ENCODE results near the gene FBXO44. TPM values are rescaled to one million over a fixed set of nuclear protein-coding genes. Genes with fewer than 3 reads are reported as not detected.

Gene FBXO44
- total RNA-seq, 6 donors from 2014 or later, result 14.7 to 114 (median 18.0) TPM

GRCh38 chr1:11653861-11654136 lies 878 bp upstream of the FBXO44 start:
- no peak for DNase-seq
- 91% methylated on average over 6 of the region's 7 CpGs; no CpG with 5 or more reads in 1 of the 2 donors for WGBS, 2 donors
- TF ChIP-seq CTCF (IDR thresholded peaks at IDR 0.05), result no peak
- no peak for TF ChIP-seq POLR2A (IDR thresholded peaks at IDR 0.05)
- TF ChIP-seq POLR2AphosphoS5 (IDR thresholded peaks at IDR 0.05), result no peak
- TF ChIP-seq EP300 (IDR thresholded peaks at IDR 0.05), result no peak
- peaks cover 0 to 10% (median 2%) of the 10 kb centered on the region in 4 donors for H3K27me3 ChIP-seq
- H3K9me3 ChIP-seq, result no peaks in the 10 kb centered on the region
- H3K4me1 ChIP-seq, result peaks cover 40 to 49% (median 42%) of the 10 kb centered on the region in 4 donors
- H3K27ac ChIP-seq, result peak overlapping the region in 3 of 4 donors; percentile 69 to 74 (median 73)
- ATAC-seq (ENCODE audit: low FRiP score in 2 of 2), result no peak
- peak overlapping the region; percentile 51 to 87 (median 72) for H3K4me3 ChIP-seq
- H3K36me3 ChIP-seq, result no peaks in the 10 kb centered on the region

GRCh38 chr1:11654939-11655808 lies 497 bp downstream of the FBXO44 start:
- no peak for DNase-seq
- ATAC-seq (ENCODE audit: low FRiP score in 2 of 2), result peak in 1 of 2 donors; percentile 16
- peak overlapping the region in 1 of 4 donors; percentile 74 for H3K27ac ChIP-seq
- no peaks in the 10 kb centered on the region for H3K9me3 ChIP-seq
- 15 to 20% methylated on average over 17 to 22 of the region's 45 CpGs for WGBS, 2 donors
- H3K27me3 ChIP-seq, result peaks cover 0 to 4% (median under 1%) of the 10 kb centered on the region in 4 donors
- peaks cover 26 to 36% (median 28%) of the 10 kb centered on the region in 4 donors for H3K4me1 ChIP-seq
- TF ChIP-seq EP300 (IDR thresholded peaks at IDR 0.05) (no peak), POLR2AphosphoS5 (IDR thresholded peaks at IDR 0.05) (no peak), CTCF (IDR thresholded peaks at IDR 0.05) (no peak), POLR2A (IDR thresholded peaks at IDR 0.05) (no peak)
- H3K4me3 ChIP-seq, result peak overlapping the region; percentile 51 to 87 (median 72)
- peaks cover 0 to 5% (median 2%) of the 10 kb centered on the region in 4 donors for H3K36me3 ChIP-seq

GRCh38 chr1:11657654-11658053 lies 3.0 kb downstream of the FBXO44 start:
- Histone ChIP-seq H3K27me3 (no peaks in the 10 kb centered on the region), H3K27ac (no peak overlapping the region), H3K4me3 (no peak overlapping the region), H3K9me3 (no peaks in the 10 kb centered on the region), H3K4me1 (peaks cover 19 to 27% (median 21%) of the 10 kb centered on the region in 4 donors), H3K36me3 (peaks cover 0 to 13% (median 2%) of the 10 kb centered on the region in 4 donors)
- DNase-seq (no peak), ATAC-seq (ENCODE audit: low FRiP score in 2 of 2) (no peak)
- TF ChIP-seq POLR2A (IDR thresholded peaks at IDR 0.05), result no peak
- no peak for TF ChIP-seq POLR2AphosphoS5 (IDR thresholded peaks at IDR 0.05)
- no peak for TF ChIP-seq EP300 (IDR thresholded peaks at IDR 0.05)
- TF ChIP-seq CTCF (IDR thresholded peaks at IDR 0.05), result no peak
- 76 to 85% methylated on average over 6 of the region's 6 CpGs for WGBS, 2 donors

GRCh38 chr1:11658542-11658941 lies 3.9 kb downstream of the FBXO44 start:
- H3K4me3 ChIP-seq, result no peak overlapping the region
- TF ChIP-seq POLR2A (IDR thresholded peaks at IDR 0.05), result no peak
- no peak for TF ChIP-seq EP300 (IDR thresholded peaks at IDR 0.05)
- no peak for TF ChIP-seq CTCF (IDR thresholded peaks at IDR 0.05)
- no peak for TF ChIP-seq POLR2AphosphoS5 (IDR thresholded peaks at IDR 0.05)
- H3K36me3 ChIP-seq, result peaks cover 0 to 13% (median 2%) of the 10 kb centered on the region in 4 donors
- H3K27me3 ChIP-seq, result no peaks in the 10 kb centered on the region
- 87 to 92% methylated on average over 8 to 23 of the region's 23 CpGs for WGBS, 2 donors
- DNase-seq (peak in 1 of 2 donors; percentile 70), ATAC-seq (ENCODE audit: low FRiP score in 2 of 2) (no peak)
- H3K9me3 ChIP-seq, result no peaks in the 10 kb centered on the region
- H3K27ac ChIP-seq, result no peak overlapping the region
- H3K4me1 ChIP-seq, result peaks cover 19 to 25% (median 22%) of the 10 kb centered on the region in 4 donors

Data from upper lobe of left lung (tissue), 6 donors.